MCF 10A (cell line): ENCODE measurements around the gene YTHDF2. TPM values are rescaled to one million over a fixed set of nuclear protein-coding genes. Genes with fewer than 3 reads are reported as not detected.

Source experiments
- BruUV-seq: library from RNA; stranded (reverse); fragments of 400-500 nt; replicated peaks from 2 replicates; lab custom pipeline; 2021; lab: Mats Ljungman, UMichigan
- CTCF ChIA-PET: fragments of 300-600 bp; sonication (Branson Sonifier 250); formaldehyde crosslinking; extraction: SDS; loops from one replicate; lab custom pipeline; 2021; ENCODE audit warnings: antibody characterized with exemption, inconsistent platforms; lab: Yijun Ruan, JAX
- POLR2A ChIA-PET: fragments of 300-600, 350-650 bp; sonication (Branson Sonifier 250); formaldehyde crosslinking; extraction: SDS; loops from one replicate; lab custom pipeline; 2020; ENCODE audit warnings: antibody characterized with exemption, inconsistent platforms; lab: Yijun Ruan, JAX
- DNase-seq: peaks from one replicate; pipeline ENCODE4 v3.0.0-alpha.2; 2018; ENCODE audit not compliant: unreplicated experiment
- H3K27ac Mint-ChIP-seq: one replicate; pipeline ENCODE4 v1.8.0; 2022; ENCODE audit warnings: mild to moderate bottlenecking, low read depth, mixed read lengths; ENCODE audit not compliant: unreplicated experiment
- H3K27me3 Mint-ChIP-seq: one replicate; pipeline ENCODE4 v1.8.0; 2022; ENCODE audit warnings: mixed read lengths; ENCODE audit not compliant: insufficient read depth, unreplicated experiment
- H3K36me3 Mint-ChIP-seq: one replicate; pipeline ENCODE4 v1.8.0; 2022; ENCODE audit warnings: mild to moderate bottlenecking, moderate library complexity, mixed read lengths; ENCODE audit not compliant: insufficient read depth, unreplicated experiment
- H3K4me1 Mint-ChIP-seq: one replicate; pipeline ENCODE4 v1.8.0; 2022; ENCODE audit warnings: mixed read lengths; ENCODE audit not compliant: insufficient read depth, unreplicated experiment
- H3K4me3 Mint-ChIP-seq: one replicate; pipeline ENCODE4 v1.8.0; 2022; ENCODE audit warnings: mild to moderate bottlenecking, moderate library complexity, mixed read lengths; ENCODE audit not compliant: unreplicated experiment
- H3K9me3 Mint-ChIP-seq: one replicate; pipeline ENCODE4 v1.8.0; 2022; ENCODE audit warnings: mixed read lengths; ENCODE audit not compliant: unreplicated experiment
- CTCF ChIP-seq: fragments of 200-600 bp; IDR thresholded peaks from one replicate; pipeline ENCODE4 v1.8.0; 2022; ENCODE audit warnings: antibody characterized with exemption, mild to moderate bottlenecking; ENCODE audit not compliant: unreplicated experiment
- intact Hi-C: fragments of 100-400 bp; cut with micrococcal nuclease; formaldehyde crosslinking; loops from 2 replicates; pipeline ENCODE4 v1.14.1; 2022
- total RNA-seq: library from RNA; stranded (reverse); gene quantifications from 2 replicates; pipeline ENCODE4 v1.2.3, GENCODE V29; 2022

YTHDF2 gene
- total RNA-seq, 1 experiment from 2014 or later: 102 TPM

- H3K27ac Mint-ChIP-seq: no peak overlapping the region
- H3K9me3 Mint-ChIP-seq: no peaks in the 10 kb centered on the region
- no peak for TF ChIP-seq CTCF
- intact Hi-C loops: no loop called here
- no peak for DNase-seq
- POLR2A ChIA-PET: no interaction called here
- H3K4me1 Mint-ChIP-seq: peaks cover 7% of the 10 kb centered on the region
- no TSS peak for BruUV-seq
- no peaks in the 10 kb centered on the region for H3K27me3 Mint-ChIP-seq
- peaks cover 21% of the 10 kb centered on the region for H3K36me3 Mint-ChIP-seq
- CTCF ChIA-PET: no interaction called here
- no peak overlapping the region for H3K4me3 Mint-ChIP-seq
Observed at GRCh38 chr1:28779751-28780408, 43.1 kb downstream of the YTHDF2 start.

GRCh38 chr1:28781305-28781704, 44.6 kb downstream of the YTHDF2 start:
- Mint-ChIP-seq H3K36me3 (peaks cover 21% of the 10 kb centered on the region), H3K4me1 (peaks cover 13% of the 10 kb centered on the region), H3K9me3 (no peaks in the 10 kb centered on the region), H3K27me3 (no peaks in the 10 kb centered on the region), H3K27ac (no peak overlapping the region), H3K4me3 (no peak overlapping the region)
- no peak for TF ChIP-seq CTCF
- DNase-seq: no peak
- CTCF ChIA-PET: interaction anchor here (8.1 kb wide), 1 partner anchor 96 kb away, joined by 120 read pairs; no protein-coding TSS in a partner anchor
- POLR2A ChIA-PET: interaction anchor here (1.2 to 4.0 kb wide), 2 partner anchors 8 to 95 kb away, joined by 3 to 11 read pairs; no protein-coding TSS in a partner anchor
- intact Hi-C loops: no loop called here
- BruUV-seq: no TSS peak

GRCh38 chr1:28782011-28782410, 45.3 kb downstream of the YTHDF2 start:
- H3K4me3 Mint-ChIP-seq: no peak overlapping the region
- no peak overlapping the region for H3K27ac Mint-ChIP-seq
- H3K36me3 Mint-ChIP-seq: peaks cover 18% of the 10 kb centered on the region
- peaks cover 13% of the 10 kb centered on the region for H3K4me1 Mint-ChIP-seq
- DNase-seq: no peak
- no TSS peak for BruUV-seq
- TF ChIP-seq CTCF: no peak
- H3K9me3 Mint-ChIP-seq: no peaks in the 10 kb centered on the region
- intact Hi-C loops: no loop called here
- ChIA-PET POLR2A (interaction anchor here (0.5 to 4.0 kb wide), 3 partner anchors 9 to 94 kb away, joined by 3 to 11 read pairs (median 3); no protein-coding TSS in a partner anchor), CTCF (interaction anchor here (0.8 to 8.1 kb wide), 4 partner anchors 21 to 99 kb away, joined by 3 to 120 read pairs (median 4); no protein-coding TSS in a partner anchor)
- H3K27me3 Mint-ChIP-seq: no peaks in the 10 kb centered on the region

- POLR2A ChIA-PET: interaction anchor here (1.0 to 4.0 kb wide), 2 partner anchors 18 to 93 kb away, joined by 3 to 11 read pairs; no protein-coding TSS in a partner anchor
Observed at GRCh38 chr1:28783363-28783762, 46.6 kb downstream of the YTHDF2 start.

More at GRCh38 chr1:28783363-28783762, 46.6 kb downstream of the YTHDF2 start:
- Mint-ChIP-seq H3K27me3 (no peaks in the 10 kb centered on the region), H3K4me3 (no peak overlapping the region), H3K36me3 (peaks cover 5% of the 10 kb centered on the region), H3K9me3 (no peaks in the 10 kb centered on the region), H3K4me1 (peaks cover 13% of the 10 kb centered on the region), H3K27ac (no peak overlapping the region)
- intact Hi-C loops: no loop called here
- no peak for TF ChIP-seq CTCF
- DNase-seq: no peak
- CTCF ChIA-PET: interaction anchor here (0.7 to 8.1 kb wide), 7 partner anchors 10 to 252 kb away, joined by 3 to 120 read pairs (median 4); no protein-coding TSS in a partner anchor
- no TSS peak for BruUV-seq
